B cell (primary cell): ENCODE results near the gene CEP85. TPM values are rescaled to one million over a fixed set of nuclear protein-coding genes. Genes with fewer than 3 reads are reported as not detected.

Experiments
- ATAC-seq: fragments of 200-7000 bp; cut with Tn5 transposase; one replicate; pipeline ENCODE4 v1.10.0; 2021; ENCODE audit warnings: low read depth, mild to moderate bottlenecking, moderate number of reproducible peaks, moderate library complexity
- CTCF ChIA-PET: fragments of 350-600 bp; sonication (Branson Sonifier 250); formaldehyde crosslinking; loops from one replicate; lab custom pipeline; 2021; ENCODE audit warnings: antibody characterized with exemption, inconsistent platforms; lab: Charles Lee
- POLR2A ChIA-PET: fragments of 350-600 bp; sonication (Branson Sonifier 250); formaldehyde crosslinking; loops from one replicate; lab custom pipeline; 2021; ENCODE audit warnings: antibody characterized with exemption; lab: Charles Lee
- DNase-seq: peaks from one replicate; pipeline ENCODE4 v3.0.0; 2013
- H2AFZ ChIP-seq: 2 replicates; pipeline ENCODE4 v1.6.1; 2012; ENCODE audit warnings: mild to moderate bottlenecking, low read depth, low read length; ENCODE audit not compliant: insufficient read depth, poor library complexity, severe bottlenecking
- H3K27ac ChIP-seq, 2 donors: 1 replicate in 1 of 2; 2 replicates in 1 of 2; pipeline ENCODE4 v1.5.1; 2012 to 2013; ENCODE audit warnings: low read length in 2 of 2, mild to moderate bottlenecking in 2 of 2, moderate library complexity in 1 of 2
- H3K27me3 ChIP-seq, 4 experiments: fragments of 200-600 bp in 1 of 4; sonication (generic) in 1 of 4; replicated peaks in 1 of 4; 1 replicate in 2 of 4; 2 replicates in 2 of 4; pipeline versions ENCODE4 v1.6.1 to v1.7.0; 2013 to 2016; ENCODE audit warnings: low read length in 3 of 4, mild to moderate bottlenecking in 2 of 4, mixed read lengths in 1 of 4, moderate library complexity in 1 of 4; ENCODE audit not compliant: insufficient read depth in 4 of 4, control insufficient read depth in 3 of 4; ENCODE audit errors: control extremely low read depth in 1 of 4
- H3K36me3 ChIP-seq, 2 experiments: replicated peaks in 1 of 2; 1 replicate in 1 of 2; 2 replicates in 1 of 2; pipeline versions ENCODE4 v1.6.1 to v1.7.1; 2013; ENCODE audit warnings: low read length in 1 of 2; ENCODE audit not compliant: insufficient read depth in 2 of 2, control insufficient read depth in 1 of 2; ENCODE audit errors: control extremely low read depth in 1 of 2, extremely low read depth in 1 of 2
- H3K4me1 ChIP-seq, 2 donors: fragments of 200-600 bp in 1 of 2; sonication (generic) in 1 of 2; 1 replicate in 1 of 2; 2 replicates in 1 of 2; pipeline versions ENCODE4 v1.5.1 to v1.6.1; 2013 to 2017; ENCODE audit warnings: low read length in 2 of 2; ENCODE audit not compliant: control insufficient read depth in 2 of 2, insufficient read depth in 2 of 2
- H3K4me2 ChIP-seq: replicated peaks from 2 replicates; pipeline ENCODE3; 2012; ENCODE audit warnings: mild to moderate bottlenecking, low read depth, low read length; ENCODE audit not compliant: poor library complexity, severe bottlenecking
- H3K4me3 ChIP-seq, 5 experiments: fragments of 200-600 bp in 1 of 5; sonication (generic) in 1 of 5; 1 replicate in 3 of 5; 2 replicates in 2 of 5; pipeline versions ENCODE4 v1.5.1 to v1.7.0; 2011 to 2016; ENCODE audit warnings: low read length in 4 of 5, mild to moderate bottlenecking in 4 of 5, low read depth in 2 of 5, control low read depth in 1 of 5, moderate library complexity in 1 of 5; ENCODE audit not compliant: insufficient read depth in 1 of 5; ENCODE audit errors: control extremely low read depth in 1 of 5, extremely low read depth in 1 of 5
- H3K79me2 ChIP-seq: fragments of 200-600 bp; sonication (generic); one replicate; pipeline ENCODE4 v1.6.0; 2016; ENCODE audit warnings: low read length; ENCODE audit not compliant: control insufficient read depth, insufficient read depth
- H3K9ac ChIP-seq: fragments of 200-600 bp; sonication (generic); 2 replicates; pipeline ENCODE4 v1.6.1; 2017; ENCODE audit warnings: mild to moderate bottlenecking, low read length, moderate library complexity
- H3K9me3 ChIP-seq, 3 donors: one replicate each; pipeline versions ENCODE4 v1.6.1 to v1.7.1; 2013; ENCODE audit warnings: low read length in 2 of 3; ENCODE audit not compliant: control insufficient read depth in 2 of 3, insufficient read depth in 1 of 3; ENCODE audit errors: control extremely low read depth in 1 of 3
- H4K20me1 ChIP-seq: 2 replicates; pipeline ENCODE4 v1.6.0; 2012; ENCODE audit warnings: mild to moderate bottlenecking, low read length; ENCODE audit not compliant: insufficient read depth, control insufficient read depth, poor library complexity, severe bottlenecking
- H3K27ac Mint-ChIP-seq: one replicate; pipeline ENCODE4 v1.8.0; 2021; ENCODE audit warnings: mixed read lengths
- H3K27me3 Mint-ChIP-seq: one replicate; pipeline ENCODE4 v1.8.0; 2021; ENCODE audit warnings: mixed read lengths
- H3K4me1 Mint-ChIP-seq: one replicate; pipeline ENCODE4 v1.8.0; 2021; ENCODE audit warnings: mixed read lengths
- H3K4me3 Mint-ChIP-seq: one replicate; pipeline ENCODE4 v1.8.0; 2021; ENCODE audit warnings: mixed read lengths
- H3K9me3 Mint-ChIP-seq: one replicate; pipeline ENCODE4 v1.8.0; 2022; ENCODE audit warnings: mixed read lengths; ENCODE audit not compliant: insufficient read depth
- EZH2 ChIP-seq: IDR thresholded peaks from 2 replicates; pipeline ENCODE4 v1.6.1; 2012; ENCODE audit warnings: borderline replicate concordance, low read depth, mild to moderate bottlenecking, moderate library complexity, low read length; ENCODE audit not compliant: insufficient read depth, poor library complexity, severe bottlenecking
- WGBS: methylation state at CpG from one replicate; pipeline ENCODE4 v1.1.5; 2013; ENCODE audit warnings: missing lambda C conversion rate; ENCODE audit not compliant: insufficient coverage; 5-methylcytosine and 5-hydroxymethylcytosine counted together
- intact Hi-C: fragments of 100-400 bp; cut with micrococcal nuclease; formaldehyde crosslinking; loops from one replicate; pipeline ENCODE4 v1.10.0; 2022
- polyA plus RNA-seq: library from polyadenylated mRNA; depleted of rRNA; stranded (reverse); fragments of >200 nt; gene quantifications from 2 replicates; pipeline ENCODE4 v1.2.3, GENCODE V29; 2012
- total RNA-seq, 2 donors: library from RNA; stranded (reverse); fragments of 120-200 nt in 1 of 2; gene quantifications; 1 replicate in 1 of 2; 2 replicates in 1 of 2; pipeline versions ENCODE4 v1.2.3 to v1.2.4, GENCODE V29; 2013 to 2022
- TF ChIP-seq, protein P1 (sequence below): fragments of 200-600 bp; IDR thresholded peaks from one replicate; pipeline ENCODE4 v1.8.0; 2022; ENCODE audit warnings: antibody characterized with exemption, mild to moderate bottlenecking

Gene CEP85
- total and polyA plus RNA-seq, 2 donors (not counting 1 experiment from before 2014, with no cell fraction given), result 16.2 to 16.3 TPM

- H3K27me3 Mint-ChIP-seq, result no peaks in the 10 kb centered on the region
- H3K4me3 Mint-ChIP-seq, result no peak overlapping the region
- H3K9me3 ChIP-seq, result no peaks in the 10 kb centered on the region
- H3K4me3 ChIP-seq, result no peak overlapping the region
- peaks cover 0 to 2% (median 0%) of the 10 kb centered on the region in 4 experiments for H3K27me3 ChIP-seq
- no peak overlapping the region for H3K4me2 ChIP-seq
- intact Hi-C loops, result no loop called here
- H3K4me1 Mint-ChIP-seq, result no peaks in the 10 kb centered on the region
- TF ChIP-seq, protein P1, sequence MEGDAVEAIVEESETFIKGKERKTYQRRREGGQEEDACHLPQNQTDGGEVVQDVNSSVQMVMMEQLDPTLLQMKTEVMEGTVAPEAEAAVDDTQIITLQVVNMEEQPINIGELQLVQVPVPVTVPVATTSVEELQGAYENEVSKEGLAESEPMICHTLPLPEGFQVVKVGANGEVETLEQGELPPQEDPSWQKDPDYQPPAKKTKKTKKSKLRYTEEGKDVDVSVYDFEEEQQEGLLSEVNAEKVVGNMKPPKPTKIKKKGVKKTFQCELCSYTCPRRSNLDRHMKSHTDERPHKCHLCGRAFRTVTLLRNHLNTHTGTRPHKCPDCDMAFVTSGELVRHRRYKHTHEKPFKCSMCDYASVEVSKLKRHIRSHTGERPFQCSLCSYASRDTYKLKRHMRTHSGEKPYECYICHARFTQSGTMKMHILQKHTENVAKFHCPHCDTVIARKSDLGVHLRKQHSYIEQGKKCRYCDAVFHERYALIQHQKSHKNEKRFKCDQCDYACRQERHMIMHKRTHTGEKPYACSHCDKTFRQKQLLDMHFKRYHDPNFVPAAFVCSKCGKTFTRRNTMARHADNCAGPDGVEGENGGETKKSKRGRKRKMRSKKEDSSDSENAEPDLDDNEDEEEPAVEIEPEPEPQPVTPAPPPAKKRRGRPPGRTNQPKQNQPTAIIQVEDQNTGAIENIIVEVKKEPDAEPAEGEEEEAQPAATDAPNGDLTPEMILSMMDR, result no peak
- TF ChIP-seq EZH2, result no peak
- no peaks in the 10 kb centered on the region for H3K9me3 Mint-ChIP-seq
- POLR2A ChIA-PET, result no interaction called here
- ATAC-seq (no peak), DNase-seq (no peak)
- H4K20me1 ChIP-seq, result no peaks in the 10 kb centered on the region
- H2AFZ ChIP-seq, result no peak overlapping the region
- no peak overlapping the region for H3K9ac ChIP-seq
- CTCF ChIA-PET, result interaction anchor here (0.6 to 1.2 kb wide), 4 partner anchors 16 to 175 kb away, joined by 3 read pairs; partner anchors contain the start of gene CEP85
- H3K27ac Mint-ChIP-seq, result no peak overlapping the region
- 89% methylated on average over 5 of the region's 7 CpGs for WGBS
- H3K4me1 ChIP-seq, result no peaks in the 10 kb centered on the region
- H3K36me3 ChIP-seq, result no peaks in the 10 kb centered on the region
- no peaks in the 10 kb centered on the region for H3K79me2 ChIP-seq
- H3K27ac ChIP-seq, result no peak overlapping the region
Observed at GRCh38 chr1:26189751-26190275, 44.2 kb upstream of the CEP85 start.

GRCh38 chr1:26190373-26190987 lies 43.5 kb upstream of the CEP85 start, which contains the start of gene CATSPER4:
TSS of gene CATSPER4 (plus strand) at chr1:26190602. CDS start at chr1:26190628, 26 bp downstream.
- Histone ChIP-seq H4K20me1 (no peaks in the 10 kb centered on the region), H3K9ac (no peak within 1 kb of the TSS), H3K79me2 (no peaks in the 10 kb centered on the region), H3K27me3 (peaks cover 0 to 2% (median 0%) of the 10 kb centered on the region in 4 experiments), H3K27ac (no peak within 1 kb of the TSS), H3K9me3 (no peaks in the 10 kb centered on the region), H3K4me2 (no peak within 1 kb of the TSS), H3K4me1 (no peaks in the 10 kb centered on the region), H2AFZ (no peak within 1 kb of the TSS), H3K4me3 (no peak within 1 kb of the TSS), H3K36me3 (no peaks in the 10 kb centered on the region)
- CTCF ChIA-PET, result interaction anchor here (0.6 to 1.0 kb wide), 2 partner anchors 121 to 174 kb away, joined by 3 read pairs; no protein-coding TSS in a partner anchor
- H3K9me3 Mint-ChIP-seq, result no peaks in the 10 kb centered on the region
- H3K4me3 Mint-ChIP-seq, result no peak within 1 kb of the TSS
- no peak for ATAC-seq
- H3K27ac Mint-ChIP-seq, result no peak within 1 kb of the TSS
- intact Hi-C loops, result no loop called here
- POLR2A ChIA-PET, result no interaction called here
- TF ChIP-seq EZH2, result no peak
- TF ChIP-seq, protein P1, result no peak
- no peaks in the 10 kb centered on the region for H3K4me1 Mint-ChIP-seq
- peak; percentile 27 for DNase-seq
- WGBS, result 69% methylated on average over 14 of the region's 16 CpGs
- H3K27me3 Mint-ChIP-seq, result no peaks in the 10 kb centered on the region
